GM12864 (cell line): ENCODE results near the gene CDC45.

Source experiments
- DNase-seq: peaks from one replicate; pipeline ENCODE4 v3.0.0-alpha.2; 2011; ENCODE audit warnings: low read depth
- H3K4me3 ChIP-seq: 2 replicates; pipeline ENCODE4 v1.5.1; 2011; ENCODE audit warnings: mild to moderate bottlenecking, low read depth, low read length, control low read depth
- TF ChIP-seq, protein P1 (sequence below): IDR thresholded peaks from 2 replicates; pipeline ENCODE4 v1.5.1; 2011; ENCODE audit warnings: low read depth, mild to moderate bottlenecking, moderate library complexity, low read length, control low read depth, inconsistent platforms; ENCODE audit errors: missing control alignments

The CDC45 gene

GRCh38 chr22:19494001-19494560 lies 14.4 kb downstream of the CDC45 start:
- no peak for DNase-seq
- TF ChIP-seq, protein P1, sequence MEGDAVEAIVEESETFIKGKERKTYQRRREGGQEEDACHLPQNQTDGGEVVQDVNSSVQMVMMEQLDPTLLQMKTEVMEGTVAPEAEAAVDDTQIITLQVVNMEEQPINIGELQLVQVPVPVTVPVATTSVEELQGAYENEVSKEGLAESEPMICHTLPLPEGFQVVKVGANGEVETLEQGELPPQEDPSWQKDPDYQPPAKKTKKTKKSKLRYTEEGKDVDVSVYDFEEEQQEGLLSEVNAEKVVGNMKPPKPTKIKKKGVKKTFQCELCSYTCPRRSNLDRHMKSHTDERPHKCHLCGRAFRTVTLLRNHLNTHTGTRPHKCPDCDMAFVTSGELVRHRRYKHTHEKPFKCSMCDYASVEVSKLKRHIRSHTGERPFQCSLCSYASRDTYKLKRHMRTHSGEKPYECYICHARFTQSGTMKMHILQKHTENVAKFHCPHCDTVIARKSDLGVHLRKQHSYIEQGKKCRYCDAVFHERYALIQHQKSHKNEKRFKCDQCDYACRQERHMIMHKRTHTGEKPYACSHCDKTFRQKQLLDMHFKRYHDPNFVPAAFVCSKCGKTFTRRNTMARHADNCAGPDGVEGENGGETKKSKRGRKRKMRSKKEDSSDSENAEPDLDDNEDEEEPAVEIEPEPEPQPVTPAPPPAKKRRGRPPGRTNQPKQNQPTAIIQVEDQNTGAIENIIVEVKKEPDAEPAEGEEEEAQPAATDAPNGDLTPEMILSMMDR, result no peak
- H3K4me3 ChIP-seq, result no peak overlapping the region

DNA sequence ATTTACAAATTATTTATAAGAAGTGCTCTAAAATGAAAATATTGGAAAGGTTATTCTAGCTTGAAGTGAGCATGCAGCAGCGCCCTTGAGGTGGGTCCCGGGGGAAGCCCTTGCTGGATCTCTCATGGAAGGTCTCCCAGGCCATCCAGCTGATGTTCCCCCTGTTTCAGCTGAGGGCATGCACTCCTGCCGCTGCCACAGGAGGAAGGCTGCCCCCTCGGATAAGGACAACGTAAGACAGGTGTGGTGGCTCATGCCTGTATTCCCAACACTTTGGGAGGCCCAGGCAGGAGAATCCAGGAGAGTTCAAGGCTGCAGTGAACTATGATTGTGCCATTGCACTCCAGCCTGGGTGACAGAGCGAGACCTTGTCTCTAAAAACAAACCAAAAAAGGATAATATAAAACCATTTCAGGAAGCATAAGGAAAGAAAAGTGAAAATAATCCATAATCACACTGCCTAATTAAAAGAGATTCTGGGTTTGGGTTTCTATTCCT lies 15.0 kb downstream of the CDC45 start:
- TF ChIP-seq, protein P1, result no peak
- no peak for DNase-seq
- no peak overlapping the region for H3K4me3 ChIP-seq

GRCh38 chr22:19495562-19496323 lies 16.0 kb downstream of the CDC45 start:
- TF ChIP-seq, protein P1, result no peak
- no peak for DNase-seq
- H3K4me3 ChIP-seq, result no peak overlapping the region

DNA sequence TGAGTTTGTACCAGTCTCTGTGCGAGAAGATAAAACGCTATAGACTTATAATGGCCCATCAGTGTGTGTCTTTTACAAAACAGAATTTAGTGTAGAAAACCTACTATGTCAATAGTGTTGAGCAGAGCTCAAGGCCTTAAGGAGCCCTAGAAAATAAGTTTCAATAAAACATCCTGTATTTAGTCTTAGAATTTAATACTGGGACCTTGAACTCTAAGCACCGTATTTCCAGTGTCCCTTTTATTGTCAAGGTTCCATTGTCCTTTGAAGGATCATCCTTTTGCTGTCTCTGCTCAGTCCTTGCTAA lies 16.6 kb downstream of the CDC45 start:
- no peak for DNase-seq
- H3K4me3 ChIP-seq, result no peak overlapping the region
- TF ChIP-seq, protein P1, result no peak

- TF ChIP-seq, protein P1, result no peak
- H3K4me3 ChIP-seq, result no peak overlapping the region
- DNase-seq, result no peak
Observed at GRCh38 chr22:19497245-19497644, 17.5 kb downstream of the CDC45 start.

DNA sequence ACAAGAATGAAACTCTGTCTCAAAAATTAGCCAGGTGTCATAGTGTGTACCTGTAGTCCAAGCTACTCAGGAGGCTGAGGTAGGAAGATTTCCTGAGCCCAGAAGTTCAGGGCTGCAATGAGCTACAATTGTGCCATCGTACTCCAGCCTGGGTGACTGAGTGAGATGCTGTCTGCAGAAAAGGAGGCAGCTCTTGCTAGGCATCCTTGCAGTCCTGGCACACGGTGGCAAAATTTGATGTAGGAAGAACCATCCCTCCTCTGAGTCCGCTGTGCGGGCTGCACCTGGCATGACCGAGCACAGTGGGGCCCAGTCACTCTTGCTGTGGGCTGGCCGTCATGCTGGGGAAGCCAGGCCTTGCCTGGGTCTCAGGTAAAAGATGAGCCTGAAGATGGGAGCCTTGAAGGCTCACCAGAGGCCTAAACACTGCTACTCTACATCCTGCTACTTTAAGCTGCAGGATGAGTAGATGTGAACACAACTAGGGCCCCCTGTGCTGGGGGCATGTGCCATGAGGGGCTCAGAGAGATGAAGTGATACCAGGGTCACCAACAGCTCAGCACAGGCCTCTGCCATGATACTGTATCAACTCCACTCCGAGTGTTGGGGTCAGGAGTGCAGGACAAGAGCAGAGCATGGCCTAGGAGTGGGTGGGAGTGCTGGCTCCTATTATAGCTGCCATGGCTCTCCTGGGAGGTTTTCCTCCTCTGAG lies 18.6 kb downstream of the CDC45 start:
- no peak overlapping the region for H3K4me3 ChIP-seq
- no peak for DNase-seq
- TF ChIP-seq, protein P1, result no peak
